H1 (cell line): Measurements from ENCODE around the gene KCNK15. TPM values are rescaled to one million over a fixed set of nuclear protein-coding genes. Genes with fewer than 3 reads are reported as not detected.

Experiments used
- CTCF ChIA-PET: fragments of 300-600 bp; sonication (Branson Sonifier 250); formaldehyde crosslinking; loops from one replicate; lab custom pipeline; 2021; ENCODE audit not compliant: partially characterized antibody; lab: Charles Lee
- POLR2A ChIA-PET: fragments of 300-600 bp; sonication (Branson Sonifier 250); formaldehyde crosslinking; loops from one replicate; lab custom pipeline; 2021; ENCODE audit warnings: inconsistent platforms; ENCODE audit not compliant: partially characterized antibody; lab: Charles Lee
- DNase-seq, 2 experiments: peaks; one replicate each; pipeline versions ENCODE4 v3.0.0 to v3.0.0-alpha.2; 2010 to 2022; ENCODE audit warnings: low spot score in 2 of 2, low read depth in 1 of 2, mixed read lengths in 1 of 2
- FAIRE-seq: peaks from 2 replicates; lab custom pipeline; 2011; peaks lifted over from hg19 to GRCh38; lab: Jason Lieb, UNC
- H2AFZ ChIP-seq: 2 replicates; pipeline ENCODE4 v1.8.1; 2012; ENCODE audit warnings: low read length, inconsistent platforms
- H2AK5ac ChIP-seq: 2 replicates; pipeline ENCODE4 v1.6.1; 2013; ENCODE audit warnings: low read depth, low read length
- H2BK120ac ChIP-seq: replicated peaks from 2 replicates; pipeline ENCODE3; 2013; ENCODE audit warnings: low read depth, low read length, inconsistent platforms
- H2BK12ac ChIP-seq: 2 replicates; pipeline ENCODE4 v1.6.1; 2013; ENCODE audit warnings: low read depth, low read length
- H2BK15ac ChIP-seq: 2 replicates; pipeline ENCODE4 v1.6.1; 2013; ENCODE audit warnings: low read length
- H2BK20ac ChIP-seq: 2 replicates; pipeline ENCODE4 v1.6.1; 2013; ENCODE audit warnings: low read length
- H2BK5ac ChIP-seq: 2 replicates; pipeline ENCODE4 v1.6.1; 2013; ENCODE audit warnings: low read depth, low read length
- H3K14ac ChIP-seq: 2 replicates; pipeline ENCODE4 v1.6.1; 2013; ENCODE audit warnings: inconsistent platforms; ENCODE audit not compliant: insufficient read length
- H3K18ac ChIP-seq: 2 replicates; pipeline ENCODE4 v1.6.1; 2013; ENCODE audit warnings: low read length; ENCODE audit errors: extremely low read depth
- H3K23ac ChIP-seq: 2 replicates; pipeline ENCODE4 v1.6.1; 2013; ENCODE audit warnings: inconsistent platforms; ENCODE audit not compliant: insufficient read length
- H3K23me2 ChIP-seq: 2 replicates; pipeline ENCODE4 v1.6.1; 2013; ENCODE audit warnings: low read depth, low read length
- H3K27ac ChIP-seq: 2 replicates; pipeline ENCODE4 v1.6.1; 2011; ENCODE audit warnings: low read depth, low read length, inconsistent platforms
- H3K27me3 ChIP-seq, 4 experiments: replicated peaks in 1 of 4; 1 replicate in 1 of 4; 2 replicates in 3 of 4; pipeline versions ENCODE4 v1.6.1 to v1.8.1; 2011 to 2013; ENCODE audit warnings: low read length in 3 of 4, mild to moderate bottlenecking in 3 of 4, inconsistent platforms in 2 of 4, mixed read lengths in 2 of 4, moderate library complexity in 1 of 4; ENCODE audit not compliant: control insufficient read depth in 3 of 4, insufficient read depth in 3 of 4; ENCODE audit errors: extremely low read depth in 1 of 4
- H3K36me3 ChIP-seq, 4 experiments: 2 replicates each; pipeline versions ENCODE4 v1.6.1 to v1.8.1; 2011 to 2013; ENCODE audit warnings: mild to moderate bottlenecking in 4 of 4, low read length in 3 of 4, moderate library complexity in 2 of 4, control low read depth in 1 of 4, inconsistent platforms in 1 of 4; ENCODE audit not compliant: insufficient read depth in 4 of 4, control insufficient read depth in 2 of 4
- H3K4ac ChIP-seq: replicated peaks from 2 replicates; pipeline ENCODE3; 2013; ENCODE audit warnings: low read length, low read depth, mixed read lengths, inconsistent platforms; ENCODE audit not compliant: insufficient read length
- H3K4me1 ChIP-seq, 4 experiments: replicated peaks in 1 of 4; 1 replicate in 1 of 4; 2 replicates in 3 of 4; pipeline versions ENCODE4 v1.6.1 to v1.8.1; 2011 to 2013; ENCODE audit warnings: low read length in 3 of 4, inconsistent platforms in 2 of 4, mixed read lengths in 1 of 4; ENCODE audit not compliant: insufficient read depth in 4 of 4, control insufficient read depth in 3 of 4
- H3K4me2 ChIP-seq, 2 experiments: 2 replicates each; pipeline versions ENCODE4 v1.6.1 to v1.8.1; 2011 to 2013; ENCODE audit warnings: low read depth in 2 of 2, low read length in 2 of 2, control low read depth in 1 of 2, inconsistent platforms in 1 of 2, mild to moderate bottlenecking in 1 of 2; ENCODE audit not compliant: insufficient read depth in 1 of 2
- H3K4me3 ChIP-seq, 4 experiments: fragments of 200-600, 300-600 bp in 1 of 4; sonication (generic), shearing (Covaris generic), sonication (Bioruptor Twin) in 1 of 4; 2 replicates each; pipeline versions ENCODE4 v1.5.1 to v1.8.1; 2011 to 2016; ENCODE audit warnings: low read length in 4 of 4, low read depth in 3 of 4, control low read depth in 2 of 4, inconsistent platforms in 2 of 4, mild to moderate bottlenecking in 2 of 4, mixed read lengths in 1 of 4, moderate library complexity in 1 of 4; ENCODE audit not compliant: insufficient read depth in 2 of 4; ENCODE audit errors: extremely low read depth in 1 of 4
- H3K56ac ChIP-seq: replicated peaks from 2 replicates; pipeline ENCODE3; 2013; ENCODE audit warnings: low read depth, mild to moderate bottlenecking, mixed read lengths, low read length, inconsistent platforms; ENCODE audit not compliant: insufficient read length
- H3K79me1 ChIP-seq: 2 replicates; pipeline ENCODE4 v1.6.1; 2013; ENCODE audit warnings: low read depth, low read length, control low read depth
- H3K79me2 ChIP-seq, 2 experiments: 2 replicates each; pipeline versions ENCODE4 v1.6.1 to v1.8.1; 2012 to 2013; ENCODE audit warnings: low read length in 2 of 2, mild to moderate bottlenecking in 2 of 2, inconsistent platforms in 1 of 2; ENCODE audit not compliant: insufficient read depth in 2 of 2, control insufficient read depth in 1 of 2
- H3K9ac ChIP-seq, 4 experiments: replicated peaks in 1 of 4; 1 replicate in 1 of 4; 2 replicates in 3 of 4; pipeline versions ENCODE4 v1.6.1 to v1.8.1; 2011 to 2013; ENCODE audit warnings: low read depth in 3 of 4, low read length in 3 of 4, control low read depth in 2 of 4, mild to moderate bottlenecking in 2 of 4, moderate library complexity in 2 of 4, inconsistent platforms in 1 of 4; ENCODE audit errors: extremely low read depth in 1 of 4
- H3K9me3 ChIP-seq, 2 experiments: 2 replicates each; pipeline versions ENCODE4 v1.6.1 to v1.8.1; 2012 to 2013; ENCODE audit warnings: mild to moderate bottlenecking in 2 of 2, moderate library complexity in 2 of 2, control low read depth in 1 of 2, inconsistent platforms in 1 of 2, low read depth in 1 of 2, low read length in 1 of 2, mixed read lengths in 1 of 2; ENCODE audit not compliant: insufficient read depth in 2 of 2
- H4K20me1 ChIP-seq, 2 experiments: replicated peaks in 1 of 2; 2 replicates each; pipeline versions ENCODE3 to v1.8.1; 2011 to 2013; ENCODE audit warnings: inconsistent platforms in 2 of 2, low read length in 2 of 2, mild to moderate bottlenecking in 1 of 2; ENCODE audit not compliant: insufficient read depth in 2 of 2, control insufficient read depth in 1 of 2
- H4K5ac ChIP-seq: 2 replicates; pipeline ENCODE4 v1.6.1; 2013; ENCODE audit warnings: low read length, low read depth, mixed read lengths, inconsistent platforms; ENCODE audit not compliant: insufficient read length
- H4K8ac ChIP-seq: 2 replicates; pipeline ENCODE4 v1.8.0; 2013; ENCODE audit warnings: mild to moderate bottlenecking, moderate library complexity, low read length, inconsistent platforms; ENCODE audit not compliant: insufficient read depth; ENCODE audit errors: extremely low read depth
- H4K91ac ChIP-seq: replicated peaks from 2 replicates; pipeline ENCODE3; 2013; ENCODE audit warnings: low read length, mixed read lengths, inconsistent platforms; ENCODE audit not compliant: insufficient read length
- CBX5 ChIP-seq: fragments of 300-800, 300-1000 bp; sonication (generic); IDR thresholded peaks from 2 replicates; pipeline ENCODE4 v1.7.1; 2016; ENCODE audit warnings: antibody characterized with exemption, low read length, low read depth
- CBX8 ChIP-seq: fragments of 300-800, 300-1000 bp; sonication (generic); IDR thresholded peaks from 2 replicates; pipeline ENCODE4 v1.7.1; 2016; ENCODE audit warnings: low read depth, low read length, borderline replicate concordance
- CEBPB ChIP-seq: IDR thresholded peaks from 2 replicates; pipeline ENCODE4 v1.6.1; 2012; ENCODE audit warnings: low read depth, low read length
- CTBP2 ChIP-seq: IDR thresholded peaks from 2 replicates; pipeline ENCODE4 v1.7.0; 2011; ENCODE audit warnings: borderline replicate concordance, mild to moderate bottlenecking, moderate library complexity, mixed read lengths, low read length; ENCODE audit not compliant: insufficient read depth, insufficient read length
- EP300 ChIP-seq, 2 experiments: IDR thresholded peaks; 1 replicate in 1 of 2; 2 replicates in 1 of 2; pipeline ENCODE4 v1.6.1; 2011 to 2012; ENCODE audit warnings: low read depth in 2 of 2, low read length in 2 of 2, mild to moderate bottlenecking in 2 of 2, borderline replicate concordance in 1 of 2, inconsistent platforms in 1 of 2, moderate library complexity in 1 of 2
- EZH2 ChIP-seq: fragments of 200-600 bp; sonication (generic); IDR thresholded peaks from 2 replicates; pipeline ENCODE4 v1.7.1; 2012; ENCODE audit warnings: low read depth, mild to moderate bottlenecking, moderate library complexity, low read length, inconsistent platforms; ENCODE audit not compliant: severe bottlenecking
- HDAC6 ChIP-seq: IDR thresholded peaks from one replicate; pipeline ENCODE4 v1.7.1; 2012; ENCODE audit warnings: low read depth, mild to moderate bottlenecking, inconsistent platforms, low read length, moderate library complexity
- JUND ChIP-seq: IDR thresholded peaks from 2 replicates; pipeline ENCODE4 v1.6.1; 2011; ENCODE audit warnings: mild to moderate bottlenecking, improper control_type of control experiment, low read length
- NRF1 ChIP-seq: IDR thresholded peaks from 2 replicates; pipeline ENCODE4 v1.6.1; 2011; ENCODE audit warnings: mild to moderate bottlenecking, low read depth, low read length, improper control_type of control experiment
- PHF8 ChIP-seq: fragments of 200-600 bp; sonication (generic); conservative IDR thresholded peaks from 2 replicates; pipeline ENCODE4 v1.7.1; 2012; ENCODE audit warnings: low read depth, mild to moderate bottlenecking, inconsistent platforms, low read length, moderate library complexity
- RFX5 ChIP-seq: IDR thresholded peaks from 2 replicates; pipeline ENCODE4 v1.6.1; 2011; ENCODE audit warnings: low read depth, low read length, improper control_type of control experiment, borderline replicate concordance
- RNF2 ChIP-seq: fragments of 200-900, 300-1000 bp; sonication (generic); IDR thresholded peaks from 2 replicates; pipeline ENCODE4 v1.7.1; 2016; ENCODE audit warnings: borderline replicate concordance, low read depth, mild to moderate bottlenecking, antibody characterized with exemption, low read length; ENCODE audit not compliant: poor library complexity, severe bottlenecking; ENCODE audit errors: missing control alignments
- WGBS, 2 experiments: shearing (Covaris generic) in 1 of 2; methylation state at CpG; one replicate each; pipeline versions ENCODE4 v1.1.6 to v1.1.7; 2013 to 2015; ENCODE audit warnings: low lambda C conversion rate in 2 of 2, mixed read lengths in 2 of 2, inconsistent platforms in 1 of 2, low coverage in 1 of 2, missing lambda C conversion rate in 1 of 2; ENCODE audit not compliant: insufficient replicate concordance in 2 of 2, insufficient coverage in 1 of 2, insufficient read length in 1 of 2; ENCODE audit errors: extremely low coverage in 1 of 2, missing lambda C conversion rate in 1 of 2; 5-methylcytosine and 5-hydroxymethylcytosine counted together
- polyA plus RNA-seq, 7 experiments: library from polyadenylated mRNA; depleted of rRNA in 3 of 7; stranded (reverse) in 5 of 7; unstranded in 2 of 7; fragments of >200 nt in 5 of 7; fragments of 200-250 nt in 2 of 7; gene quantifications; 1 replicate in 5 of 7; 2 replicates in 1 of 7; 4 replicates in 1 of 7; pipeline versions ENCODE4 v1.2.1 to v1.2.3, GENCODE V29; 2011 to 2013; ENCODE audit warnings: missing spikeins in 2 of 7, mixed read lengths in 2 of 7
- total RNA-seq: library from RNA; stranded (reverse); fragmentation: NEBNext Ultra II Directional; extraction: Animal tissue kit (Norgen Biotek cat#: 25700); gene quantifications from 2 replicates; pipeline ENCODE4 v1.2.1, GENCODE V29; 2021

KCNK15 gene
- total and polyA plus RNA-seq, 2 of the 8 experiments (the other 6 are each of a cell fraction or from before 2014, with no cell fraction given), result 0.24 to 0.33 TPM

DNA sequence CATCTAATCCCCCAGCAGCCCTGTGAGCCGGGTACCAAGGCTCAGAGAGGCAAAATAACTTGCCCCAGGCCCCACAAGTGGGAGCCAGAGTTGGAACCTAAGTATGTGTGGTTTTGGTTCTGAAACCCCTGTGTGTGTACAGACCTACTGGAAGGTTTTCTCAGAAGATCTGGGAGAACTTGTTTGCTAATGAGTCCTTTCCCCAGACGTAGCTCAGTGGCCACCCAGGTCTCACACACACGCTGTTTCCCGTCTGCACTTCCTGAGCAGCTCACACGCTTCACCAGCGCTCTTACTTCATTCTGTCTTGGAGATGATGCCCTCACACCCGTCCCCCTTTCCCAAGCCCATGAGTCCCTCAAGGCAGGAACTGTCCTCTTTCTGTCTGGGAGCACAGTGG, 22.3 kb upstream of the KCNK15 start:
- peaks cover 4 to 8% (median 6%) of the 10 kb centered on the region in 4 experiments; a peak in 5 of 7 replicates for H3K4me1 ChIP-seq
- TF ChIP-seq EZH2 (no peak), EP300 (IDR thresholded peaks at IDR 0.05; ENCODE audit: borderline replicate concordance in 1 of 2, low read depth in 2 of 2, low read length in 2 of 2) (no peak), RNF2 (no peak), HDAC6 (no peak), PHF8 (no peak), CEBPB (no peak), JUND (no peak), CBX5 (no peak), CTBP2 (no peak), CBX8 (no peak), RFX5 (no peak), NRF1 (no peak)

More for the DNA sequence above, 22.3 kb upstream of the KCNK15 start:
- POLR2A ChIA-PET, result interaction anchor here (1.1 kb wide), 1 partner anchor 10 kb away, joined by 3 read pairs; no protein-coding TSS in a partner anchor
- Histone ChIP-seq H4K20me1 (no peaks in the 10 kb centered on the region), H3K4ac (no peak overlapping the region), H2BK15ac (no peak overlapping the region; the same call in 1 of the 2 replicates), H2AK5ac (no peak overlapping the region; the same call in none of the 2 replicates), H3K23me2 (no peaks in the 10 kb centered on the region), H3K18ac (no peak overlapping the region), H2AFZ (no peak overlapping the region), H2BK120ac (no peak overlapping the region), H3K14ac (no peak overlapping the region), H3K4me2 (no peak overlapping the region), H3K56ac (no peak overlapping the region), H3K36me3 (no peaks in the 10 kb centered on the region), H4K5ac (no peak overlapping the region), H4K8ac (peak overlapping the region; percentile 58; the same call in 1 of the 2 replicates), H2BK20ac (no peak overlapping the region), H2BK12ac (no peak overlapping the region), H3K9ac (no peak overlapping the region), H3K9me3 (no peaks in the 10 kb centered on the region), H3K27ac (no peak overlapping the region), H3K79me1 (no peaks in the 10 kb centered on the region), H3K27me3 (no peaks in the 10 kb centered on the region), H3K79me2 (no peaks in the 10 kb centered on the region), H4K91ac (no peak overlapping the region), H3K23ac (no peak overlapping the region), H2BK5ac (no peak overlapping the region), H3K4me3 (no peak overlapping the region)
- DNase-seq, result no peak
- WGBS, 2 experiments, result 84% methylated on average over 7 of the region's 7 CpGs; no CpG with 5 or more reads in 1 of the 2 experiments
- CTCF ChIA-PET, result interaction anchor here (1.5 to 20.4 kb wide), 5 partner anchors 10 to 39 kb away, joined by 3 to 180 read pairs (median 35); no protein-coding TSS in a partner anchor
- FAIRE-seq, result no peak
